Upper lobe of left lung (tissue), 6 donors: ENCODE results near the gene HAP1. TPM values are rescaled to one million over a fixed set of nuclear protein-coding genes. Genes with fewer than 3 reads are reported as not detected.

Experiments used
- ATAC-seq, 2 donors: fragments of 200-7000 bp; cut with Tn5 transposase; one replicate each; pipeline ENCODE4 v1.9.1; 2022; ENCODE audit warnings: mild to moderate bottlenecking in 2 of 2, moderate library complexity in 2 of 2; ENCODE audit not compliant: low FRiP score in 2 of 2
- DNase-seq, 2 donors: peaks; one replicate each; pipeline ENCODE4 v3.0.0-alpha.2; 2019 to 2020
- H3K27ac ChIP-seq, 4 donors: fragments of 200-600 bp; sonication (generic); one replicate each; pipeline ENCODE4 v1.5.1; 2016 to 2019
- H3K27me3 ChIP-seq, 4 donors: fragments of 200-600 bp; sonication (generic); one replicate each; pipeline ENCODE4 v1.5.1; 2017 to 2019
- H3K36me3 ChIP-seq, 4 donors: fragments of 200-600 bp; sonication (generic); one replicate each; pipeline ENCODE4 v1.5.1; 2016 to 2019
- H3K4me1 ChIP-seq, 4 donors: fragments of 200-600 bp; sonication (generic); one replicate each; pipeline ENCODE4 v1.5.1; 2018 to 2019
- H3K4me3 ChIP-seq, 4 donors: fragments of 200-600 bp; sonication (generic); one replicate each; pipeline ENCODE4 v1.5.1; 2017 to 2019; ENCODE audit warnings: mild to moderate bottlenecking in 2 of 4, moderate library complexity in 1 of 4
- H3K9me3 ChIP-seq, 4 donors: fragments of 200-600 bp; sonication (generic); one replicate each; pipeline ENCODE4 v1.5.1; 2018 to 2019
- EP300 ChIP-seq, 4 donors: sonication (generic); formaldehyde crosslinking; IDR thresholded peaks; one replicate each; pipeline ENCODE4 v1.5.1; 2017; ENCODE audit warnings: antibody characterized with exemption in 4 of 4, control low read depth in 2 of 4
- POLR2A ChIP-seq, 4 donors: fragments of 450-650 bp; IDR thresholded peaks; one replicate each; pipeline ENCODE4 v1.5.1; 2016 to 2017; ENCODE audit warnings: antibody characterized with exemption in 4 of 4, mild to moderate bottlenecking in 2 of 4
- POLR2AphosphoS5 ChIP-seq, 2 donors: sonication (generic); formaldehyde crosslinking; IDR thresholded peaks; one replicate each; pipeline ENCODE4 v1.5.1; 2017; ENCODE audit warnings: antibody characterized with exemption in 2 of 2
- WGBS, 2 donors: methylation state at CpG; one replicate each; pipeline ENCODE4 v1.1.5; 2017 to 2018; 5-methylcytosine and 5-hydroxymethylcytosine counted together
- total RNA-seq, 6 donors: library from RNA; depleted of rRNA in 4 of 6; stranded (reverse); fragments of >200 nt in 4 of 6; gene quantifications; one replicate each; pipeline versions ENCODE4 v1.1.0 to v1.2.1, GENCODE V29; 2016 to 2021
- TF ChIP-seq, protein P1 (sequence below), 6 experiments: fragments of 450-650 bp in 4 of 6; fragments of 200-600 bp in 2 of 6; sonication (generic) in 2 of 6; IDR thresholded peaks; one replicate each; pipeline ENCODE4 v1.5.1; 2016 to 2019; ENCODE audit warnings: antibody characterized with exemption in 6 of 6
- donor health status: DM: no; HTN: no; CAD: no; lungs with moderate emphysema.
- donor health status: DM: no; HTN: yes; CAD: no; lungs with severe emphysema.

Gene HAP1
- total RNA-seq, 6 donors from 2014 or later: 0.14 to 1.0 (median 0.59) TPM; not detected in 2

DNA sequence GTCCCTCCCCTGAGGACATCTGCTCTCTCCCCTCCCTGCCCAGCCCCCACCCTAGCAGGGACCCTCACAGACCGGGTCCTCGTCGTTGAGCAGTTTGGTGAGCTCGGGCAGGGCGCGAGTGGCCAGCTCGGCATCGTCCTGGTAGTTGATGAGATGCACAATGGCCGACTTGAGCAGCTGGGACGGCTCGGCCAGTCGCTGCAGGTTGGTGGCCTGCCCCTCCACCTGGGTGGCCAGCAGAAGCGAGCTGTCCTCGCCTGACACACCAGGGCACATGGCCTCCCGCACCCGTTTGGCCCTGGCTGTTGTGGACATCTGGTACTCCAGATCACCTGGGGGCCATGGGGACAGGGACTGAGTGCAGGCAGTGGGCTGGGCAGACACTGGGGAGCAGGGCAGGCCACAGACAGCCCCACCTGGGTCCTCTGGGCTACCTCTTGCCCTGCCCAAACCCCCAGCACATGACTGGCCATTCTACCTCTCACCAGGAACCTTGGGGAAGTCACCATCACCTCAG, 35.0 kb upstream of the HAP1 start:
- H3K27me3 ChIP-seq: no peaks in the 10 kb centered on the region
- no peak overlapping the region for H3K27ac ChIP-seq
- no peaks in the 10 kb centered on the region for H3K9me3 ChIP-seq
- H3K36me3 ChIP-seq: peaks cover 40 to 75% (median 67%) of the 10 kb centered on the region in 4 donors
- peaks cover 23 to 27% (median 27%) of the 10 kb centered on the region in 4 donors for H3K4me1 ChIP-seq
- no peak for ATAC-seq
- WGBS, 2 donors: 89 to 97% methylated on average over 3 to 8 of the region's 16 CpGs
- DNase-seq: peak in 1 of 2 donors; percentile 78
- no peak overlapping the region for H3K4me3 ChIP-seq
- no peak for TF ChIP-seq POLR2A (IDR thresholded peaks at IDR 0.05)

DNA sequence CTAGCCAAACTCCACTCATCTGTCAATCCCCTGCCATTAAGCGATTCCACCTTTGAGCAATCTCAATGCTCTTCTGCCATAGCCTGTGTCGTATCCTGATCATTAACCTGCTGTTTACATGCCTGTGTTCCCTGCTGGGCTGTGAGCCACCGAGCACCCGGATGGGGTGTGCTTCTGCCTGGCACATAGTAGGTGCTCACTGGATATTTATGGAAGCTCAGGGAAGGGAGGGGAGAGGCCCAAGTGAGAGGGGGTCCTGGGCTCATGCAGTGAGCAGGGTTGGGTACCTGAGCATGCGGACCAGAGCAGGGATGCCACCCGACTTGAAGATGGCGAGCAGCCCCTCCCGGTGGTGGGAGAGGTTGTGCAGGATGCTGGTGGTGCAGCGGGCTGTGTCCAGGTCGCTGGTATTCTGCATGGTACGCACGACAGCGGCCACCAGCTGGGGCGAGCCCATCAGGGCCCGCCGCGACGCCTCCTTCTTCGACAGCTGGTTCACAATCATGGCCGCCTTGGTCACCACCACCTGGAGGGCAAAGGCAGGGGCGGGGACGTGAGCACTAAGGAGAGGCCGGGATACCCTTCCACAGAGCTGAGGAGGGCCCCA, 34.3 kb upstream of the HAP1 start:
- WGBS, 2 donors: 92 to 96% methylated on average over 19 to 22 of the region's 23 CpGs
- DNase-seq: peak in 1 of 2 donors; percentile 69
- peaks cover 20 to 21% (median 21%) of the 10 kb centered on the region in 4 donors for H3K4me1 ChIP-seq
- H3K27me3 ChIP-seq: no peaks in the 10 kb centered on the region
- TF ChIP-seq EP300 (IDR thresholded peaks at IDR 0.05): no peak
- no peak for TF ChIP-seq POLR2AphosphoS5 (IDR thresholded peaks at IDR 0.05)
- TF ChIP-seq, protein P1, sequence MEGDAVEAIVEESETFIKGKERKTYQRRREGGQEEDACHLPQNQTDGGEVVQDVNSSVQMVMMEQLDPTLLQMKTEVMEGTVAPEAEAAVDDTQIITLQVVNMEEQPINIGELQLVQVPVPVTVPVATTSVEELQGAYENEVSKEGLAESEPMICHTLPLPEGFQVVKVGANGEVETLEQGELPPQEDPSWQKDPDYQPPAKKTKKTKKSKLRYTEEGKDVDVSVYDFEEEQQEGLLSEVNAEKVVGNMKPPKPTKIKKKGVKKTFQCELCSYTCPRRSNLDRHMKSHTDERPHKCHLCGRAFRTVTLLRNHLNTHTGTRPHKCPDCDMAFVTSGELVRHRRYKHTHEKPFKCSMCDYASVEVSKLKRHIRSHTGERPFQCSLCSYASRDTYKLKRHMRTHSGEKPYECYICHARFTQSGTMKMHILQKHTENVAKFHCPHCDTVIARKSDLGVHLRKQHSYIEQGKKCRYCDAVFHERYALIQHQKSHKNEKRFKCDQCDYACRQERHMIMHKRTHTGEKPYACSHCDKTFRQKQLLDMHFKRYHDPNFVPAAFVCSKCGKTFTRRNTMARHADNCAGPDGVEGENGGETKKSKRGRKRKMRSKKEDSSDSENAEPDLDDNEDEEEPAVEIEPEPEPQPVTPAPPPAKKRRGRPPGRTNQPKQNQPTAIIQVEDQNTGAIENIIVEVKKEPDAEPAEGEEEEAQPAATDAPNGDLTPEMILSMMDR (IDR thresholded peaks at IDR 0.05): no peak
- no peak for TF ChIP-seq POLR2A (IDR thresholded peaks at IDR 0.05)
- H3K36me3 ChIP-seq: peaks cover 44 to 80% (median 71%) of the 10 kb centered on the region in 4 donors
- H3K27ac ChIP-seq: no peak overlapping the region
- H3K4me3 ChIP-seq: no peak overlapping the region
- H3K9me3 ChIP-seq: no peaks in the 10 kb centered on the region
- no peak for ATAC-seq

DNA sequence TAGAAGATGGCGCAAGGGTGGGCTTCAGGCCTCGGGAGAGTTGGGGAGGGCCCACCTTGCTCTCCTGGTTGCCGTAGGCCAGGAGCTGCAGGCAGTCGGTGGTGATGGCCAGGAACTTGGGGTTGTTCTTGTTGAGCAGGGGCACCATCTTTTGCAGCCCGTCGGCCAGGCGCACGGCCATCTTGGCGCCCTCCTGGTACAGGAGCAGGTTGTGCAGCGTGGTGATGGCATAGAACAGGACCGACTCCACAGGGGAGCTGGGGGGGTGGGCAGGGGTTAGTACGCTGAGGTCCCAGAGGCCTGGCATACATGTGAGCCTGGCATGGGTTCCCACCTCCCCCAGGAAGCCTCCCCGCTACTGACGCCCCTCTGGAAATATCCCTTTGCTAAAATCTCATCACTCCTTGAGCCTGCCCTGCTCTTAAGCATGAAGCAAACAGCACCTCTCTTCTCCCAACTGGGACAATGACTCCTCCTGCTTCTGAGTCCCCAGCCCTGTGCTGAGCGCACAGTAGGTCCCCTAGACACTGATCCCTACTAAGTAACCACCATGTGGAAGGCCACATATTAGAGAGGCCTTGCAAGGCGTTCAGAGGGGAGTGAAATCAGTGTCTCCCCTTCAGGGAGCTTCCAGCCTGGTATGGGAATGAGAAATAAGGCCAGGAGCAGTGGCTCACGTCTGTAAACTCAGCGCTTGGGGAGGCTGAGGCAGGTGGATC, 33.0 kb upstream of the HAP1 start:
- peaks cover 7 to 8% (median 8%) of the 10 kb centered on the region in 4 donors for H3K4me1 ChIP-seq
- DNase-seq: peak in 1 of 2 donors; percentile 68
- no peak overlapping the region for H3K4me3 ChIP-seq
- TF ChIP-seq EP300 (IDR thresholded peaks at IDR 0.05) (no peak), POLR2A (IDR thresholded peaks at IDR 0.05) (no peak), POLR2AphosphoS5 (IDR thresholded peaks at IDR 0.05) (no peak)
- TF ChIP-seq, protein P1 (IDR thresholded peaks at IDR 0.05): no peak
- H3K36me3 ChIP-seq: peaks cover 57 to 93% (median 84%) of the 10 kb centered on the region in 4 donors
- H3K27me3 ChIP-seq: no peaks in the 10 kb centered on the region
- H3K27ac ChIP-seq: no peak overlapping the region
- H3K9me3 ChIP-seq: no peaks in the 10 kb centered on the region
- 88 to 93% methylated on average over 13 to 18 of the region's 18 CpGs for WGBS, 2 donors
- ATAC-seq: no peak

DNA sequence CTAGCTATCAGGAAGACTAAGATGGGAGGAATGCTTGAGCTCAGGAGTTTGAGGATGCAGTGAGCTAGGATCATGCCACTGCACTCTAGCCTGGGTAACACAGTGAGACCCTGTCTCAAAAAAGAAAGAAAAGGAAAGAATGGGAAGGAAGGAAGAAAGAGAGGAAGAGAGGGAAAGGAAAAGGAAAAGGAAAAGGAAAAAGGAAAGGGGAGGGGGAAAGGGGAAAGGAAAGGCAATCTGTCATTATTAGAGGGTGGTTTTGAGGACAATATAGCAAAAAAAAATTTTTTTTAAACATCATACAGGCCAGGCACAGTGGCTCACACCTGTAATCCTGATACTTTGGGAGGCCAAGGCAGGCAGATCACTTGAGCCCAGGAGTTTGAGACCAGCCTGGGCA, 31.7 kb upstream of the HAP1 start:
- no peak overlapping the region for H3K27ac ChIP-seq
- TF ChIP-seq POLR2AphosphoS5 (IDR thresholded peaks at IDR 0.05): no peak
- no peak for TF ChIP-seq POLR2A (IDR thresholded peaks at IDR 0.05)
- TF ChIP-seq, protein P1 (IDR thresholded peaks at IDR 0.05): no peak
- TF ChIP-seq EP300 (IDR thresholded peaks at IDR 0.05): no peak
- H3K4me3 ChIP-seq: no peak overlapping the region
- DNase-seq (no peak), ATAC-seq (no peak)
- peaks cover 67 to 99% (median 88%) of the 10 kb centered on the region in 4 donors for H3K36me3 ChIP-seq
- H3K4me1 ChIP-seq: no peaks in the 10 kb centered on the region
- no peaks in the 10 kb centered on the region for H3K9me3 ChIP-seq
- H3K27me3 ChIP-seq: no peaks in the 10 kb centered on the region

DNA sequence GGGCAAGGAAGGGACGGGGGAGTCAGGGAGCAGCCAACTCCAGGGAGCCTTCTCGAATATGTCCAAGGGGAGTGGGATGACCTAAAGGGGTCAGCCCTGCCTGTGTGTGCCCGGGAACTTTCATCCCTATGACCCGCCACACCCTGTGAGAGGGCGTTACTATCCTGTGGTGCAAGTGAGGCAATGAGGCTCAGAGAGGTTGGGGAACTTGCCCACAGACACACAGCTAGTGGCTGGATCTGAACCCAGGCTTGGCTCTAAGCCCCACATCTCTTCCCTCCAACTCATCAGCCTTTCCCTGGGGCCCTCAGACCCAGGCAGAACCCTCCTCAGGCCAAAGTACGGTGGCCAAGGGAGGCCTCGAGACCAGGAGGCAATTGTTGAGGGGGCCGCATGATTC, 28.9 kb upstream of the HAP1 start:
- H3K4me3 ChIP-seq: no peak overlapping the region
- TF ChIP-seq POLR2AphosphoS5 (IDR thresholded peaks at IDR 0.05) (no peak), POLR2A (IDR thresholded peaks at IDR 0.05) (no peak), EP300 (IDR thresholded peaks at IDR 0.05) (no peak)
- TF ChIP-seq, protein P1 (IDR thresholded peaks at IDR 0.05): no peak
- no peak for DNase-seq
- ATAC-seq: no peak
- peaks cover 72 to 98% (median 85%) of the 10 kb centered on the region in 4 donors for H3K36me3 ChIP-seq
- H3K27me3 ChIP-seq: no peaks in the 10 kb centered on the region
- WGBS, 2 donors: 92 to 96% methylated on average over 8 of the region's 8 CpGs
- H3K4me1 ChIP-seq: no peaks in the 10 kb centered on the region
- no peaks in the 10 kb centered on the region for H3K9me3 ChIP-seq
- H3K27ac ChIP-seq: no peak overlapping the region
